BLaER1 (cell line): Measurements from ENCODE around the gene ASMTL.

Experiments
- H3K27ac ChIP-seq: shearing (Covaris generic); formaldehyde crosslinking; 2 replicates; pipeline ENCODE4 v1.8.1; 2022
- H3K27me3 ChIP-seq: shearing (Covaris generic); formaldehyde crosslinking; 2 replicates; pipeline ENCODE4 v1.8.1; 2022
- H3K36me3 ChIP-seq: shearing (Covaris generic); formaldehyde crosslinking; 2 replicates; pipeline ENCODE4 v1.8.1; 2022
- H3K4me1 ChIP-seq: shearing (Covaris generic); formaldehyde crosslinking; 2 replicates; pipeline ENCODE4 v1.8.1; 2022
- H3K4me2 ChIP-seq: shearing (Covaris generic); formaldehyde crosslinking; 2 replicates; pipeline ENCODE4 v1.8.1; 2022
- H3K4me3 ChIP-seq: shearing (Covaris generic); formaldehyde crosslinking; 2 replicates; pipeline ENCODE4 v1.8.1; 2022
- H3K9ac ChIP-seq: shearing (Covaris generic); formaldehyde crosslinking; 2 replicates; pipeline ENCODE4 v1.8.1; 2022
- H3K9me3 ChIP-seq: shearing (Covaris generic); formaldehyde crosslinking; 2 replicates; pipeline ENCODE4 v1.8.1; 2022
- H4K20me1 ChIP-seq: shearing (Covaris generic); formaldehyde crosslinking; 2 replicates; pipeline ENCODE4 v1.8.1; 2022
- Cebpa-rat ChIP-seq: shearing (Covaris generic); IDR thresholded peaks from 2 replicates; pipeline ENCODE4 v1.8.1; 2022

The ASMTL gene

GRCh38 chrX:1468250-1468772 is 15.6 kb upstream of the ASMTL start:
- peak overlapping the region; percentile 38; the same call in 1 of the 2 replicates for H3K4me3 ChIP-seq
- peaks cover 80% of the 10 kb centered on the region for H4K20me1 ChIP-seq
- no peak overlapping the region; the same call in 1 of the 2 replicates for H3K9ac ChIP-seq
- peak overlapping the region; percentile 55 for H3K27ac ChIP-seq
- peak overlapping the region; percentile 82 for H3K4me2 ChIP-seq
- peaks cover 39% of the 10 kb centered on the region for H3K36me3 ChIP-seq
- H3K27me3 ChIP-seq, result no peaks in the 10 kb centered on the region
- TF ChIP-seq Cebpa-rat, result no peak
- peaks cover 83% of the 10 kb centered on the region for H3K4me1 ChIP-seq
- H3K9me3 ChIP-seq, result no peaks in the 10 kb centered on the region

DNA sequence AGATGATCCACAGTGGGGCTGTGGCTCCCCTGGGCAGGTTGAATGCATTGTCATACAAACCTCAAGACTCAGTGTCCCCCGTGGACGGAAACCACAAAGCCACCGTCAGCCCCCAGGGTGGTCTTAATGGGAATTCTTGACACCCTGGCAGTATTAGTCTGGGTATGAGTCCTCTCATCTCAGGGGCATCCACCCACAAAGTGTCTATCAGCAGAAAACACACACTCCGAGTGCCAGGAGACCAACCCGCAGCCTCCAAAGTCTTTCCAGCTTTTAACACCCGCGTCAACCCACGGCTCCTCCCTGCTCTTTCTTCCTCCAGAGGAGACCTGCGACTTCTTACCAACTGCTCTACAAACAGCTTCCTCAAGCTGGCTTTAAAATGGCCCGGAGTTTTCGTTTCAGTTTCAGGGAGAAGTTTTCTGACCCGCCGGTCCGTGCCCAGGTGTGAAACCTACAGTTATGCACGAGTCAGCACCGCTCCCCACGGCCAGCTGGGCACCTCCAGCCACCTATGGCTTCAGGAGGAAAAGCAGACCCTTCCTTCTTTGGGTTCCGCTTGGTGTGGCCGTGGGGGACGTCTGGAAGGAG is 14.4 kb upstream of the ASMTL start:
- no peak for TF ChIP-seq Cebpa-rat
- Histone ChIP-seq H3K36me3 (peaks cover 50% of the 10 kb centered on the region), H3K9ac (peak overlapping the region; percentile 31; the same call in 1 of the 2 replicates), H3K4me3 (peak overlapping the region; percentile 38), H3K4me1 (peaks cover 92% of the 10 kb centered on the region), H3K9me3 (no peaks in the 10 kb centered on the region), H3K27me3 (no peaks in the 10 kb centered on the region), H4K20me1 (peaks cover 91% of the 10 kb centered on the region), H3K27ac (peak overlapping the region; percentile 55), H3K4me2 (peak overlapping the region; percentile 82)

DNA sequence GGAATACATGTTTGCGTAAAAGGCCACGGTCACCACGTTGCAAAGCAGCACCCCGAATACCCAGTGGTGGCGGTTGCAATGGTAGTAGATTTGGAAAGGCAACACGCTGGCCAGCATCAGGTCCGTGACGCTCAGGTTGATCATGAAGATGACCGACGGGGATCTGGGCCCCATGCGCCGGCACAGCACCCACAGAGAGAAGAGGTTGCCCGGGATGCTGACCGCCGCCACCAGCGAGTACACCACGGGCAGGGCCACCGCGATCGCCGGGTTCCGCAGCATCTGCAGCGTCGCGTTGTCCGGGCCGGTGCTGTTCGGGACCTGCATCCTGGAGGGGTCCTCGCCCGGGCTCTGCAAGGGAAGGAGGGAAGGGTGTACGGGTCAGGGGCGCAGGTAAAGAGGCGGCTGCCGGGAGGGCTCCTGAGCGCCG is 13.5 kb upstream of the ASMTL start:
- Histone ChIP-seq H3K36me3 (peaks cover 50% of the 10 kb centered on the region), H3K27me3 (no peaks in the 10 kb centered on the region), H3K4me2 (peak overlapping the region; percentile 88)

GRCh38 chrX:1465286-1466231 is 12.8 kb upstream of the ASMTL start:
- Histone ChIP-seq H4K20me1 (peaks cover 86% of the 10 kb centered on the region), H3K9me3 (no peaks in the 10 kb centered on the region), H3K27ac (peak overlapping the region; percentile 55), H3K27me3 (no peaks in the 10 kb centered on the region), H3K36me3 (peaks cover 50% of the 10 kb centered on the region), H3K4me3 (peak overlapping the region; percentile 18; the same call in 1 of the 2 replicates), H3K9ac (peak overlapping the region; percentile 41; the same call in 1 of the 2 replicates), H3K4me1 (peaks cover 77% of the 10 kb centered on the region), H3K4me2 (peak overlapping the region; percentile 88)
- no peak for TF ChIP-seq Cebpa-rat

More for the DNA sequence above, 13.5 kb upstream of the ASMTL start:
- Histone ChIP-seq H3K4me3 (peak overlapping the region; percentile 18; the same call in 1 of the 2 replicates), H3K9ac (no peak overlapping the region), H4K20me1 (peaks cover 86% of the 10 kb centered on the region), H3K4me1 (peaks cover 84% of the 10 kb centered on the region), H3K27ac (no peak overlapping the region), H3K9me3 (no peaks in the 10 kb centered on the region)
- no peak for TF ChIP-seq Cebpa-rat

- H4K20me1 ChIP-seq, result peaks cover 80% of the 10 kb centered on the region
- H3K36me3 ChIP-seq, result peaks cover 50% of the 10 kb centered on the region
- no peaks in the 10 kb centered on the region for H3K27me3 ChIP-seq
- H3K9me3 ChIP-seq, result no peaks in the 10 kb centered on the region
- H3K4me1 ChIP-seq, result peaks cover 71% of the 10 kb centered on the region
- peak overlapping the region; percentile 55 for H3K27ac ChIP-seq
- peak overlapping the region; percentile 88 for H3K4me2 ChIP-seq
- peak overlapping the region; percentile 18; the same call in 1 of the 2 replicates for H3K4me3 ChIP-seq
- no peak for TF ChIP-seq Cebpa-rat
- H3K9ac ChIP-seq, result peak overlapping the region; percentile 41; the same call in 1 of the 2 replicates
Observed at GRCh38 chrX:1464971-1465285, 12.2 kb upstream of the ASMTL start.

- peak overlapping the region; percentile 88 for H3K4me2 ChIP-seq
- H3K4me1 ChIP-seq, result peaks cover 64% of the 10 kb centered on the region
- no peaks in the 10 kb centered on the region for H3K9me3 ChIP-seq
- H3K27me3 ChIP-seq, result no peaks in the 10 kb centered on the region
- peak overlapping the region; percentile 18; the same call in 1 of the 2 replicates for H3K4me3 ChIP-seq
- TF ChIP-seq Cebpa-rat, result no peak
- H3K36me3 ChIP-seq, result peaks cover 50% of the 10 kb centered on the region
- H3K27ac ChIP-seq, result peak overlapping the region; percentile 55
- peaks cover 74% of the 10 kb centered on the region for H4K20me1 ChIP-seq
- peak overlapping the region; percentile 41; the same call in 1 of the 2 replicates for H3K9ac ChIP-seq
Observed at GRCh38 chrX:1464041-1464970, 11.6 kb upstream of the ASMTL start.

- Histone ChIP-seq H3K27me3 (no peaks in the 10 kb centered on the region), H3K4me3 (no peak overlapping the region; the same call in 1 of the 2 replicates), H3K27ac (no peak overlapping the region), H3K9me3 (no peaks in the 10 kb centered on the region), H3K4me2 (peak overlapping the region; percentile 88), H3K4me1 (peaks cover 61% of the 10 kb centered on the region), H4K20me1 (peaks cover 72% of the 10 kb centered on the region), H3K36me3 (peaks cover 50% of the 10 kb centered on the region), H3K9ac (peak overlapping the region; percentile 25; the same call in 1 of the 2 replicates)
- TF ChIP-seq Cebpa-rat, result no peak
Observed at GRCh38 chrX:1463581-1463980, 10.9 kb upstream of the ASMTL start.

DNA sequence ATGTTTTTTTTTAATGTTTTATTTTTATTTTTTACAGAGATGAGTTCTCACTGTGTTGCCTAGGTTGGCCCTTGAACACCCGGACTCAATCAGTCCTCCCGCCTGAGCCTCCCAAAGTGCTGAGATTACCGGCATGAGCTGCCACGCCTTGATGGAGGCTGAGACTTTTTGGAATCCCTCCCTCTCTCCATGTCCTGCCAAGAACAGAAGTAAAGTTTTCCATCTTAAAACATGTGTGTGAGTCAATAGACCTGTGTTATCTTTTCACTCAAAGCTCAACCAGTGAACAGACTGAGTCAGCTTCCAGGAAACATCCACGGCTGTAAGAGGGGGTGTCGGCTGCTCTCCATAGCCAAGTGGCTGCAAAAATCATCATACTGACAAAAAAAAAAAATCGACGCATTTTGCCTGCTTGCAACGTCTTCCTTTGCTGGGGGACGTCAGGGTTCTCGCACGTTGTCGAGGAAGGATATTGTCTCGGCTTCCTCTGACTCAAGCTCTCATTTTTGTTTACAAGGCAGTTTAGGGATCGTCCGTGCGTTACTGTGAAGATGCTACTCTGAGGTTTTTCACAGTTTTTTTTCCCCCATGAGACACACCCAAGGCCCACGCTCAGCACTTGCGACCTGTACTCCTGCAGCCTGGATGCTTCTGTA is 10.0 kb upstream of the ASMTL start:
- no peaks in the 10 kb centered on the region for H3K27me3 ChIP-seq
- H3K4me1 ChIP-seq, result peaks cover 54% of the 10 kb centered on the region
- no peak for TF ChIP-seq Cebpa-rat
- H3K9me3 ChIP-seq, result no peaks in the 10 kb centered on the region
- peak overlapping the region; percentile 88 for H3K4me2 ChIP-seq
- H3K9ac ChIP-seq, result peak overlapping the region; percentile 25; the same call in 1 of the 2 replicates
- H3K36me3 ChIP-seq, result peaks cover 46% of the 10 kb centered on the region
- H3K4me3 ChIP-seq, result peak overlapping the region; percentile 22; the same call in 1 of the 2 replicates
- peak overlapping the region; percentile 37; the same call in 1 of the 2 replicates for H3K27ac ChIP-seq
- peaks cover 65% of the 10 kb centered on the region for H4K20me1 ChIP-seq
